ENCODE results near the gene KIAA1671.

Gene KIAA1671

DNA sequence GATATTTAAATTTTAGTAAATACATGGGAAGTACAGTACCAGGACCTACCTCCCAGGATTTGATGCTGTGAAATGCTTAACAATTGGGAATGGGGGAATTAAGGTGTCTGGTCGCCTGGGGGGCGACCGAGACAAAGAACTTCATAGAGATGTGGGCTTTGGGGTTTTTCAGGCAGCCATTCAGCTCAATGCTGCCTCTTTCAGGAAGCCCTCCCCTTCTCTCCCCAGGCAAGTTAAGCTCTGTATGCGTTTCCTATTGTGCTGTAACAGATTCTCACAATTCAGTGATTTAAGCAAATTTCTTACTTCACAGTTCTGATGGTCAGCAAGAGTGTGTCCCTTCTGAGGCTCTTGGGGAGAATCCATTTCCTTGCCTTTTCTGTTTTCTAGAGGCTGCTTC, 53.8 kb downstream of the KIAA1671 start:
- Histone ChIP-seq H4K20me1 (ENCODE audit: insufficient read depth, low read length, poor library complexity, severe bottlenecking) (no peaks in the 10 kb centered on the region), H3K4me3 (ENCODE audit: low read length, poor library complexity, severe bottlenecking) (no peak overlapping the region), H3K79me2 (ENCODE audit: insufficient read depth, low read length) (no peaks in the 10 kb centered on the region), H3K9ac (ENCODE audit: low read depth, low read length, poor library complexity, severe bottlenecking) (no peak overlapping the region), H3K4me1 (ENCODE audit: insufficient read depth, low read length, poor library complexity, severe bottlenecking) (peaks cover 3% of the 10 kb centered on the region), H2AFZ (ENCODE audit: low read length) (no peak overlapping the region), H3K9me2 (replicated peaks; ENCODE audit: low read depth, low read length) (no peaks in the 10 kb centered on the region), H3K36me3 (ENCODE audit: insufficient read depth, low read length) (no peaks in the 10 kb centered on the region), H3F3A (ENCODE audit: low read depth) (no peaks in the 10 kb centered on the region), H3K27me3 (ENCODE audit: insufficient read depth, low read length, poor library complexity, severe bottlenecking) (no peaks in the 10 kb centered on the region), H3K4me2 (ENCODE audit: low read depth, low read length, poor library complexity, severe bottlenecking) (no peak overlapping the region), H3K9me3 (ENCODE audit: insufficient read depth, low read depth, low read length) (no peaks in the 10 kb centered on the region)
- no peak for TF ChIP-seq CTCF (conservative IDR thresholded peaks at IDR 0.05; ENCODE audit: low read length)
- no peak for TF ChIP-seq EZH2phosphoT487 (IDR thresholded peaks at IDR 0.05; ENCODE audit: borderline replicate concordance)

DNA sequence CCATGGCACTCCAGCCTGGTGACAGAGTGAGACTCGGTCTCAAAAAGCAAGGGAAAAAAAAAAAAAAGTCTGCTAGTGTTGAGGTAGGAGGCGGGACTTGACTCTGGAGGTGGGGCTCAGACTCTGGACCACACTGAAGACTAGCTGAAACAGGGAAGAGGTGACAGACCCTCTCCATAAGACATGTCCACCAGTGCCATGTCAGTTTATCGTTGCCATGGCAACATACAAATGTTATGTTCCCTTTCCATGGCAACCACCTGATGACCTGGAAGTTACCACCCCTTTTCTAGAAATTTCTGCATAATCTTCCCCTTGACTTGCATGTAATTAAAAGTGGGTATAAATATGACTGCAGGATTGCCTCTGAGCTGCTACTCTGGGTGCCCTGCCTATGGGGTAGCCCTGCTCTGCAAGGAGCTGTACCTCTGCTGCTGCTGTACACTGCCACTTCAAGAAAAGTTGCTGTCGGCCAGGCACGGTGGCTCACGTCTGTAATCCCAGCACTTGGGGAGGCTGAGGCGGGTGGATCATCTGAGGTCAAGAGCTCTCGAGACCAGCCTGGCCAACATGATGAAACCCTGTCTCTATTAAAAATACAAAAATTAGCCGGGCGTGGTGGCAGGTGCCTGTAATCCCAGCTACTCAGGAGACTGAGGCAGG, 55.1 kb downstream of the KIAA1671 start:
- Histone ChIP-seq H3K79me2 (ENCODE audit: insufficient read depth, low read length) (no peaks in the 10 kb centered on the region), H3K4me1 (ENCODE audit: insufficient read depth, low read length, poor library complexity, severe bottlenecking) (peaks cover under 1% of the 10 kb centered on the region), H3K9ac (ENCODE audit: low read depth, low read length, poor library complexity, severe bottlenecking) (no peak overlapping the region), H3K9me2 (replicated peaks; ENCODE audit: low read depth, low read length) (no peaks in the 10 kb centered on the region), H3K4me3 (ENCODE audit: low read length, poor library complexity, severe bottlenecking) (no peak overlapping the region), H3K4me2 (ENCODE audit: low read depth, low read length, poor library complexity, severe bottlenecking) (no peak overlapping the region), H3K27me3 (ENCODE audit: insufficient read depth, low read length, poor library complexity, severe bottlenecking) (no peaks in the 10 kb centered on the region), H4K20me1 (ENCODE audit: insufficient read depth, low read length, poor library complexity, severe bottlenecking) (no peaks in the 10 kb centered on the region), H3K36me3 (ENCODE audit: insufficient read depth, low read length) (no peaks in the 10 kb centered on the region), H3F3A (ENCODE audit: low read depth) (no peaks in the 10 kb centered on the region), H2AFZ (ENCODE audit: low read length) (no peak overlapping the region), H3K9me3 (ENCODE audit: insufficient read depth, low read depth, low read length) (no peaks in the 10 kb centered on the region)
- TF ChIP-seq CTCF (conservative IDR thresholded peaks at IDR 0.05; ENCODE audit: low read length) (no peak), EZH2phosphoT487 (IDR thresholded peaks at IDR 0.05; ENCODE audit: borderline replicate concordance) (no peak)

GRCh38 chr22:25008666-25009065, 56.1 kb downstream of the KIAA1671 start:
- H3F3A ChIP-seq (ENCODE audit: low read depth) = no peaks in the 10 kb centered on the region
- TF ChIP-seq EZH2phosphoT487 (IDR thresholded peaks at IDR 0.05; ENCODE audit: borderline replicate concordance) = no peak
- TF ChIP-seq CTCF (conservative IDR thresholded peaks at IDR 0.05; ENCODE audit: low read length) = no peak
- no peaks in the 10 kb centered on the region for H3K27me3 ChIP-seq (ENCODE audit: insufficient read depth, low read length, poor library complexity, severe bottlenecking)
- no peaks in the 10 kb centered on the region for H4K20me1 ChIP-seq (ENCODE audit: insufficient read depth, low read length, poor library complexity, severe bottlenecking)
- no peaks in the 10 kb centered on the region for H3K9me2 ChIP-seq (replicated peaks; ENCODE audit: low read depth, low read length)
- H3K4me1 ChIP-seq (ENCODE audit: insufficient read depth, low read length, poor library complexity, severe bottlenecking) = no peaks in the 10 kb centered on the region
- no peaks in the 10 kb centered on the region for H3K36me3 ChIP-seq (ENCODE audit: insufficient read depth, low read length)
- no peak overlapping the region for H3K4me3 ChIP-seq (ENCODE audit: low read length, poor library complexity, severe bottlenecking)
- H3K79me2 ChIP-seq (ENCODE audit: insufficient read depth, low read length) = no peaks in the 10 kb centered on the region
- no peaks in the 10 kb centered on the region for H3K9me3 ChIP-seq (ENCODE audit: insufficient read depth, low read depth, low read length)
- no peak overlapping the region for H3K4me2 ChIP-seq (ENCODE audit: low read depth, low read length, poor library complexity, severe bottlenecking)
- no peak overlapping the region for H3K9ac ChIP-seq (ENCODE audit: low read depth, low read length, poor library complexity, severe bottlenecking)
- H2AFZ ChIP-seq (ENCODE audit: low read length) = no peak overlapping the region

Data from Loucy (cell line).